ENCODE measurements around the gene BATF2. TPM values are rescaled to one million over a fixed set of nuclear protein-coding genes. Genes with fewer than 3 reads are reported as not detected.

Gene BATF2
- total RNA-seq, result 10 to 100 TPM; 10.7 to 29.0 TPM

DNA sequence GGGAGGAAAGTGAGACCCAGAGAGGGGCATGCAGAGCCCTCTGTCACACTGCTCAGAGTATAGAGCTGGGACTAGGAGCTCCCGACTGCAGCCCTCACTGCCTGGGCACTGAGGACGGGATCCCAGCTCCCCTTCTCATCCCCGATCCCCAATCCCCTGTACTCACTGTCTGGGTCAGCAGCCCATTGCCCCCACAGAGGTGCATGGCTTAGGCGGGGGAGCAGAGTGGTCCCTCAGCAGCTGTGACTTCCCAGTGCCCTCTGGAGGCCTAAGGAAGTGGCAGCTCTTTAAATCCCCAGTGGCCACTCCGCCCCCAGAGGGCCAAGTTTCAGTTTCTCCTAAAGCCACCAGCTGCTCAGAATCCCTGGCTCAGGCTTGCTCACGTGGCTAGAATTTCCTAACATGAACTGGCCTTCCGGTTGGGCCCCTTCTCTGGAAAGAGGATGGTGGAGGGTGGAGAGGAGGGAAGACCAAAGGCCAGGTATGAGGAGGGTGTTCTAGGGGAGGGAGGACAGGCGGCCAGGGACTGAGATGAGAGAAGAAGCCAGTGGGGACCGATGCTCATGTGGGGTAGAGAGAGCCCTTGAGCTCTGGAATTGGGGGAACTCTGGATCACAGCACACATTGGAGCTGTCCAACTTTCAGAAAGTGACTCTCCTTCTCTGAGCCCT is at the start of gene BATF2:
BATF2 (minus strand) TSS at position 262 of the 671 bp plus-strand sequence; CDS start at position 205, 57 bp downstream.

DNA sequence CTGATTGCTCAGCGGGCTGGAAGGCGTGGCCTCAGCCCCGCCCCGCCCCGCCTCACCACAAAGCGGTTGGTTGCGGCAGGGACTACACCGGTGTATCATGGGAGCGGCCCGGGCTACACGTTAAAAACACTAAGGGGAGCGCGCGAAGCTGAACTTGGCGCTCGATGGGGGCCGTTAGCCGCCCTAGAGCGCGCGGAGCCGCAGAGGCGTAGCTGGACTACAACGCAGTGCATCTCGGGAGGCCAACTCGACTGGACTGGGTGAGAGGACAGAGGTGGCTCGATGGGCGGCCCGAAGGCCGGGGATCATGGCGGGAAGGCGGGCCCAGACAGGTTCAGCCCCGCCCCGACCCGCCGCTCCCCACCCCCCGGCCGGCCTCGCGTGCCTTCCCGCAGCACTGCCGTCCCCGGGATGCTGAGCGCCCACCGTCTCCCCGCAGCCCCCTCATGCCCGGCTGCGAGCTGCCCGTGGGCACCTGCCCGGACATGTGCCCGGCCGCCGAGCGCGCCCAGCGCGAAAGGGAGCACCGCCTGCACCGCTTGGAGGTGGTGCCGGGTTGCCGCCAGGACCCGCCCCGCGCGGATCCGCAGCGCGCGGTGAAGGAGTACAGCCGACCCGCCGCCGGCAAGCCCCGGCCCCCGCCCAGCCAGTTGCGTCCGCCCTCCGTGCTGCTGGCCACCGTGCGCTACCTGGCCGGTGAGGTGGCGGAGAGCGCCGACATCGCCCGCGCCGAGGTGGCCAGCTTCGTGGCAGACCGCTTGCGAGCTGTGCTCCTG is 44.3 kb upstream of the BATF2 start, which contains the start of gene SAC3D1:
SAC3D1 (plus strand) TSS at position 364 of the 776 bp plus-strand sequence; CDS start at position 447, 83 bp downstream.

GRCh38 chr11:65027213-65028067 is 30.7 kb upstream of the BATF2 start, which contains the start of gene SNX15:
Gene SNX15, plus strand, starts transcription at chr11:65027439. Its CDS starts 99 bp downstream, at chr11:65027538.

GRCh38 chr11:65013888-65014725 is 17.3 kb upstream of the BATF2 start, which contains the start of gene ARL2:
Gene ARL2, plus strand, starts transcription at chr11:65014160. Its CDS starts 48 bp downstream, at chr11:65014208.

GRCh38 chr11:64971421-64972233 is 25.1 kb downstream of the BATF2 start, which contains the start of gene MAJIN:
Gene MAJIN, minus strand, starts transcription at chr11:64972108. Its CDS starts 12,703 bp downstream, at chr11:64959405.

Small RNAs within 50 kb of the gene (small RNA-seq; reads per million reads assigned to genes)
- gene MIR6879, result 0 reads per million in 2 donors
- gene SNX15, result 0 reads per million in 2 donors

Other genes starting within 250 kb of the BATF2 start
- gene PYGM, start 237.0 kb downstream of the BATF2 start, total RNA-seq, result under 1 TPM; 0.33 to 0.34 TPM
- 100 to 1,000 TPM in 1 of 2 donors, 10 to 100 TPM in 1; 95.7 to 122 TPM for gene SF1, start 218.4 kb downstream of the BATF2 start, total RNA-seq
- 10 to 100 TPM; 11.4 to 17.3 TPM for gene MAP4K2, start 193.8 kb downstream of the BATF2 start, total RNA-seq
- gene MEN1, start 186.4 kb downstream of the BATF2 start, total RNA-seq, result 10 to 100 TPM; 17.2 to 26.3 TPM
- under 1 TPM; under 0.01 to 1.00 TPM for gene CDC42BPG, start 152.3 kb downstream of the BATF2 start, total RNA-seq
- gene EHD1, start 118.3 kb downstream of the BATF2 start, total RNA-seq, result 10 to 100 TPM; 16.2 to 49.0 TPM
- 10 to 100 TPM; 22.3 to 58.5 TPM for gene ATG2A, start 79.8 kb downstream of the BATF2 start, total RNA-seq
- gene PPP2R5B, start 72.3 kb downstream of the BATF2 start, total RNA-seq, result 10 to 100 TPM in 1 of 2 donors, 1 to 10 TPM in 1; 9.0 to 29.9 TPM
- not detected for gene GPHA2, start 61.1 kb downstream of the BATF2 start, total RNA-seq
- not detected for gene MAJIN, start 24.9 kb downstream of the BATF2 start, total RNA-seq
- 100 to 1,000 TPM; 112 to 138 TPM for gene ARL2, start 17.2 kb upstream of the BATF2 start, total RNA-seq
- 1 to 10 TPM; 9.3 to 9.6 TPM for gene SNX15, start 30.5 kb upstream of the BATF2 start, total RNA-seq
- 10 to 100 TPM; 10.3 to 25.0 TPM for gene SAC3D1, start 44.2 kb upstream of the BATF2 start, total RNA-seq
- 10 to 100 TPM in 1 of 2 donors, 1 to 10 TPM in 1; 5.7 to 11.7 TPM for gene NAALADL1, start 61.6 kb upstream of the BATF2 start, total RNA-seq
- gene CDCA5, start 87.1 kb upstream of the BATF2 start, total RNA-seq, result 10 to 100 TPM; 11.4 to 29.6 TPM
- 10 to 100 TPM; 32.0 to 33.0 TPM for gene ZFPL1, start 87.3 kb upstream of the BATF2 start, total RNA-seq
- gene VPS51, start 99.2 kb upstream of the BATF2 start, total RNA-seq, result 10 to 100 TPM; 78.5 to 78.6 TPM
- 1 to 10 TPM; 9.3 TPM for gene TM7SF2, start 114.9 kb upstream of the BATF2 start, total RNA-seq
- 10 to 100 TPM; 13.1 to 16.7 TPM for gene ZNHIT2, start 120.7 kb upstream of the BATF2 start, total RNA-seq
- gene FAU, start 125.2 kb upstream of the BATF2 start, total RNA-seq, result 100 to 1,000 TPM; 127 to 221 TPM
- 10 to 100 TPM; 59.2 to 59.6 TPM for gene MRPL49, start 125.3 kb upstream of the BATF2 start, total RNA-seq
- gene SYVN1, start 137.5 kb upstream of the BATF2 start, total RNA-seq, result 10 to 100 TPM; 16.0 to 18.6 TPM
- gene SPDYC, start 173.3 kb upstream of the BATF2 start, total RNA-seq, result not detected
- 100 to 1,000 TPM; 101 to 111 TPM for gene CAPN1, start 185.0 kb upstream of the BATF2 start, total RNA-seq

Data from melanocyte of skin (primary cell).